Pancreas (tissue), 10 donors: ENCODE measurements around the gene MSI2. TPM values are rescaled to one million over a fixed set of nuclear protein-coding genes. Genes with fewer than 3 reads are reported as not detected.

Experiments
- ATAC-seq, 4 donors: fragments of 200-7000 bp; cut with Tn5 transposase; one replicate each; pipeline versions ENCODE4 v1.8.0 to v1.9.1; 2020; ENCODE audit warnings: mild to moderate bottlenecking in 4 of 4, moderate library complexity in 4 of 4
- DNase-seq, 6 donors: peaks; one replicate each; pipeline ENCODE4 v3.0.0-alpha.2; 2020
- FAIRE-seq: peaks from 2 replicates; lab custom pipeline; 2012; peaks lifted over from hg19 to GRCh38; lab: Jason Lieb, UNC
- H3K27ac ChIP-seq, 4 donors: fragments of 200-600 bp; sonication (generic); 1 replicate in 3 of 4; 2 replicates in 1 of 4; pipeline versions ENCODE4 v1.5.0 to v1.8.0; 2020
- H3K27me3 ChIP-seq, 4 donors: fragments of 200-600 bp; one replicate each; pipeline ENCODE4 v1.8.0; 2021
- H3K36me3 ChIP-seq, 3 donors: fragments of 200-600 bp; sonication (generic) in 1 of 3; one replicate each; pipeline versions ENCODE4 v1.5.0 to v1.8.0; 2020 to 2021
- H3K4me1 ChIP-seq, 3 donors: fragments of 200-600 bp; one replicate each; pipeline ENCODE4 v1.8.0; 2021
- H3K4me3 ChIP-seq, 4 donors: fragments of 200-600 bp; sonication (generic) in 2 of 4; one replicate each; pipeline versions ENCODE4 v1.5.0 to v1.8.0; 2020 to 2021
- H3K9me3 ChIP-seq, 4 donors: fragments of 200-600 bp; one replicate each; pipeline ENCODE4 v1.8.0; 2021
- CTCF ChIP-seq, 4 donors: fragments of 200-600 bp; sonication (generic) in 3 of 4; IDR thresholded peaks; one replicate each; pipeline versions ENCODE4 v1.5.0 to v1.8.0; 2021; ENCODE audit warnings: antibody characterized with exemption in 4 of 4
- WGBS, 2 donors: extraction: QIAGEN DNeasy Blood & Tissue Kit; methylation state at CpG; one replicate each; pipeline ENCODE4 v1.1.7; 2013; 5-methylcytosine and 5-hydroxymethylcytosine counted together
- intact Hi-C, 3 donors: fragments of 100-400 bp; cut with DNase I; formaldehyde crosslinking; loops; one replicate each; pipeline versions ENCODE4 v1.11.1 to v1.14.2; 2022
- polyA plus RNA-seq, 2 donors: library from polyadenylated mRNA; stranded (reverse); fragments of 200-250 nt; gene quantifications; one replicate each; pipeline ENCODE4 v1.2.3, GENCODE V29; 2013
- total RNA-seq, 6 donors: library from RNA; stranded (reverse); fragmentation: NEBNext Ultra II Directional in 4 of 6; extraction: Animal tissue kit (Norgen Biotek cat#: 25700) in 4 of 6; gene quantifications; one replicate each; pipeline versions ENCODE4 v1.2.1 to v1.2.4, GENCODE V29; 2021 to 2023
- donor health status: healthy with polysubstance abuse.
- donor health status: DM: no; HTN: no; CAD: no; lungs with moderate emphysema.
- donor health status: DM: no; HTN: no; CAD: no.
- donor health status: control.
- donor health status: control.
- donor health status: Bipolar disorder and iron deficiency.
- donor health status: DM: yes; HTN: yes; CAD: no.
- donor health status: DM: no; HTN: no; CAD: no.
- donor health status: DM: no; HTN: no; CAD: no.
- donor health status: DM: yes; HTN: yes; CAD: no.

Gene MSI2
- total and polyA plus RNA-seq, 8 donors: 10.4 to 48.9 (median 30.1) TPM

- Histone ChIP-seq H3K4me3 (no peak overlapping the region), H3K9me3 (no peaks in the 10 kb centered on the region), H3K27ac (peak overlapping the region in 2 of 4 donors; percentile 17 to 30), H3K4me1 (no peaks in the 10 kb centered on the region), H3K36me3 (no peaks in the 10 kb centered on the region), H3K27me3 (no peaks in the 10 kb centered on the region)
- intact Hi-C loops: no loop called here
- DNase-seq (no peak), FAIRE-seq (no peak), ATAC-seq (no peak)
- 64 to 73% methylated on average over 15 of the region's 15 CpGs for WGBS, 2 donors
- TF ChIP-seq CTCF (IDR thresholded peaks at IDR 0.05): no peak
Measured at GRCh38 chr17:57527221-57528057, 271.1 kb downstream of the MSI2 start.

GRCh38 chr17:57528058-57528451, 271.7 kb downstream of the MSI2 start:
- intact Hi-C loops: no loop called here
- H3K27ac ChIP-seq: peak overlapping the region in 2 of 4 donors; percentile 17 to 30
- H3K27me3 ChIP-seq: no peaks in the 10 kb centered on the region
- DNase-seq (no peak), FAIRE-seq (no peak), ATAC-seq (peak in 2 of 4 donors; percentile 38 to 54)
- H3K4me3 ChIP-seq: no peak overlapping the region
- no peak for TF ChIP-seq CTCF (IDR thresholded peaks at IDR 0.05)
- no peaks in the 10 kb centered on the region for H3K36me3 ChIP-seq
- 55 to 60% methylated on average over 7 of the region's 7 CpGs for WGBS, 2 donors
- H3K9me3 ChIP-seq: no peaks in the 10 kb centered on the region
- no peaks in the 10 kb centered on the region for H3K4me1 ChIP-seq

- no peak for TF ChIP-seq CTCF (IDR thresholded peaks at IDR 0.05)
- Histone ChIP-seq H3K36me3 (no peaks in the 10 kb centered on the region), H3K27ac (peak overlapping the region in 1 of 4 donors; percentile 40), H3K4me3 (no peak overlapping the region), H3K27me3 (no peaks in the 10 kb centered on the region), H3K9me3 (no peaks in the 10 kb centered on the region), H3K4me1 (no peaks in the 10 kb centered on the region)
- WGBS, 2 donors: 63 to 64% methylated on average over 3 of the region's 3 CpGs
- no peak for DNase-seq
- intact Hi-C loops: no loop called here
- ATAC-seq: no peak
- no peak for FAIRE-seq
Measured at GRCh38 chr17:57530026-57530425, 273.7 kb downstream of the MSI2 start.

- H3K27me3 ChIP-seq: no peaks in the 10 kb centered on the region
- intact Hi-C loops: no loop called here
- no peak for TF ChIP-seq CTCF (IDR thresholded peaks at IDR 0.05)
- H3K36me3 ChIP-seq: no peaks in the 10 kb centered on the region
- DNase-seq (no peak), FAIRE-seq (no peak), ATAC-seq (peak in 3 of 4 donors; percentile 13 to 33 (median 31))
- no peak overlapping the region for H3K4me3 ChIP-seq
- H3K27ac ChIP-seq: peak overlapping the region in 1 of 4 donors; percentile 40
- no peaks in the 10 kb centered on the region for H3K9me3 ChIP-seq
- WGBS, 2 donors: 54 to 63% methylated on average over 4 of the region's 4 CpGs
- no peaks in the 10 kb centered on the region for H3K4me1 ChIP-seq
Measured at GRCh38 chr17:57530508-57530907, 274.2 kb downstream of the MSI2 start.

GRCh38 chr17:57531078-57531477, 274.8 kb downstream of the MSI2 start:
- ATAC-seq (no peak), DNase-seq (no peak), FAIRE-seq (no peak)
- Histone ChIP-seq H3K27ac (no peak overlapping the region), H3K9me3 (no peaks in the 10 kb centered on the region), H3K4me3 (no peak overlapping the region), H3K4me1 (no peaks in the 10 kb centered on the region), H3K27me3 (no peaks in the 10 kb centered on the region), H3K36me3 (no peaks in the 10 kb centered on the region)
- TF ChIP-seq CTCF (IDR thresholded peaks at IDR 0.05): no peak
- WGBS, 2 donors: 87 to 92% methylated on average over 7 of the region's 7 CpGs
- intact Hi-C loops: no loop called here
